Hematopoietic multipotent progenitor cell treated with erythropoietin and hydrocortisone succinate and interleukin-3 and kit ligand, for 4 days (in vitro differentiated cells): ENCODE data around the gene CD300LF.
A peak's percentile ranks its signal among the peaks of the same experiment; 100 is the strongest.

Source experiments
- DNase-seq: peaks from one replicate; pipeline ENCODE4 v3.0.0-alpha.2; 2015

The CD300LF gene

GRCh38 chr17:74745548-74746177 is 32.9 kb upstream of the CD300LF start:
- DNase-seq: no peak

GRCh38 chr17:74744714-74745547 is 32.2 kb upstream of the CD300LF start:
- DNase-seq: peak; percentile 79

GRCh38 chr17:74744349-74744713 is 31.6 kb upstream of the CD300LF start:
- no peak for DNase-seq

- DNase-seq: no peak
Observed at GRCh38 chr17:74743755-74744154, 31.0 kb upstream of the CD300LF start.

GRCh38 chr17:74742978-74743545 is 30.3 kb upstream of the CD300LF start:
- no peak for DNase-seq

GRCh38 chr17:74742153-74742515 is 29.4 kb upstream of the CD300LF start:
- DNase-seq: peak; percentile 85

- no peak for DNase-seq
Observed at GRCh38 chr17:74740641-74741387, 28.1 kb upstream of the CD300LF start.

- no peak for DNase-seq
Observed at GRCh38 chr17:74740173-74740572, 27.4 kb upstream of the CD300LF start.

- DNase-seq: peak; percentile 35
Observed at GRCh38 chr17:74739227-74739831, 26.6 kb upstream of the CD300LF start.

GRCh38 chr17:74738051-74738996 is 25.6 kb upstream of the CD300LF start:
- peak; percentile 98 for DNase-seq

- peak; percentile 88 for DNase-seq
Observed at GRCh38 chr17:74737299-74738050, 24.8 kb upstream of the CD300LF start.

GRCh38 chr17:74736513-74737298 is 24.0 kb upstream of the CD300LF start, which contains the start of gene RAB37:
TSS of gene RAB37 (plus strand) at chr17:74737256. CDS start at chr17:74737273, 17 bp downstream.
- peak; percentile 91 for DNase-seq

GRCh38 chr17:74734256-74734655 is 21.5 kb upstream of the CD300LF start:
- DNase-seq: no peak

GRCh38 chr17:74733365-74734122 is 20.8 kb upstream of the CD300LF start:
- no peak for DNase-seq

- DNase-seq: no peak
Observed at GRCh38 chr17:74732042-74732867, 19.5 kb upstream of the CD300LF start.

GRCh38 chr17:74731347-74731605 is 18.6 kb upstream of the CD300LF start:
- no peak for DNase-seq

- peak; percentile 62 for DNase-seq
Observed at GRCh38 chr17:74730491-74731346, 18.0 kb upstream of the CD300LF start.

GRCh38 chr17:74729866-74730265 is 17.1 kb upstream of the CD300LF start:
- DNase-seq: no peak
